Right cardiac atrium (tissue), 5 donors: Measurements from ENCODE around the gene HIP1. TPM values are rescaled to one million over a fixed set of nuclear protein-coding genes. Genes with fewer than 3 reads are reported as not detected.
"Not testable (repeated sequence)": the region's sequence is repeated elsewhere in the genome, so short reads cannot be mapped to it uniquely, and the experiment has no call there.

Source experiments
- ATAC-seq, 2 donors: fragments of 200-7000 bp; cut with Tn5 transposase; one replicate each; pipeline versions ENCODE4 v1.8.0 to v1.9.1; 2020; ENCODE audit warnings: moderate library complexity in 2 of 2, mild to moderate bottlenecking in 1 of 2
- DNase-seq, 3 donors: peaks; one replicate each; pipeline ENCODE4 v3.0.0-alpha.2; 2020
- H3K27ac ChIP-seq: one replicate; pipeline ENCODE4 v1.5.1; 2013; ENCODE audit warnings: mild to moderate bottlenecking, low read length, control low read depth, moderate library complexity
- H3K27me3 ChIP-seq: one replicate; pipeline ENCODE4 v1.6.1; 2013; ENCODE audit not compliant: control insufficient read depth, insufficient read depth
- H3K4me1 ChIP-seq: one replicate; pipeline ENCODE4 v1.6.1; 2013; ENCODE audit warnings: low read length; ENCODE audit not compliant: control insufficient read depth, insufficient read depth
- H3K4me3 ChIP-seq: one replicate; pipeline ENCODE4 v1.5.1; 2013; ENCODE audit warnings: low read length, control low read depth
- H3K9me3 ChIP-seq: one replicate; pipeline ENCODE4 v1.6.1; 2013; ENCODE audit warnings: low read length; ENCODE audit not compliant: control insufficient read depth
- WGBS: extraction: QIAGEN DNeasy Blood & Tissue Kit; methylation state at CpG from one replicate; pipeline ENCODE4 v1.1.7; 2013; 5-methylcytosine and 5-hydroxymethylcytosine counted together
- intact Hi-C, 4 donors: fragments of 100-400 bp; cut with DNase I; formaldehyde crosslinking; loops; one replicate each; pipeline versions ENCODE4 v1.11.0 to v1.14.0; 2022 to 2023
- long read RNA-seq, 4 donors: library from polyadenylated mRNA; unstranded; transcript quantifications; one replicate each; pipeline ENCODE4 v2.0.0, GENCODE V29; 2020 to 2021
- polyA plus RNA-seq: library from polyadenylated mRNA; stranded (reverse); fragments of 200-250 nt; gene quantifications from one replicate; pipeline ENCODE4 v1.2.3, GENCODE V29; 2013
- total RNA-seq, 4 donors: library from RNA; stranded (reverse); fragmentation: NEBNext Ultra II Directional; extraction: Animal tissue kit (Norgen Biotek cat#: 25700); gene quantifications; one replicate each; pipeline ENCODE4 v1.2.1, GENCODE V29; 2021
- donor health status: healthy with polysubstance abuse.
- donor health status: DM: no; HTN: yes; CAD: no.
- donor health status: DM: no; HTN: no; CAD: no.
- donor health status: DM: no; HTN: yes; CAD: no; lungs with severe emphysema.
- donor health status: DM: yes; HTN: yes; CAD: no.

Gene HIP1
- total RNA-seq (10 to 100 TPM in 3 of 4 donors, 1 to 10 TPM in 1; 8.8 to 15.0 (median 13.0) TPM), polyA plus RNA-seq (5.6 TPM)
- long read RNA-seq, donor 1, full-length matches to known transcripts = 3 of 17 reads
- long read RNA-seq, donor 1, partial matches to known transcripts = 2 of 17 reads
- long read RNA-seq, donor 1, other reads (novel, unspliced or antisense) = 12 of 17 reads
- long read RNA-seq, donor 2 = 0 reads
- long read RNA-seq, donor 3, full-length matches to known transcripts = 2 of 10 reads
- long read RNA-seq, donor 3, partial matches to known transcripts = 2 of 10 reads
- long read RNA-seq, donor 3, other reads (novel, unspliced or antisense) = 6 of 10 reads
- long read RNA-seq, donor 4, partial matches to known transcripts = 1 of 5 reads
- long read RNA-seq, donor 4, other reads (novel, unspliced or antisense) = 4 of 5 reads

DNA sequence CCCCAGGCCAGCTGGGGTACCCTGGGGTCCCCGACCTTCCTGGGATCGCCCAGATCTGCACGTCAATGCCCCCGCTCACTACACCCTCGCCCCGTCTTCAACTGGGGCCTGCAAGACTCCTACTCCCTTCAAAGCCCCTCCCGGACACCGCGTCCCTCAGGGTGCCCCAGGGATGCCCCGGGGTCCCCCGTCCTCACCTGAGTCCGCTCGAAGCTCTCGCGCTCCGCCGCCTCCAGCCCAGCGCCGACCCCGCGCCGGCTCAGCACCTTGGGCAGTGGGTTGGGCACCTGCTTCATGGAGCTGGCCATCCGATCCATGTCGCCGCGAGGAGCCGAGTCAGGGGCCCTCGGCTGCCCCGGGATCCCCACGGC lies at the start of gene HIP1:
HIP1 (minus strand) TSS at position 338 of the 371 bp plus-strand sequence; CDS start at position 317, 21 bp downstream.
- intact Hi-C loops = no loop called here
- ATAC-seq = no peak

DNA sequence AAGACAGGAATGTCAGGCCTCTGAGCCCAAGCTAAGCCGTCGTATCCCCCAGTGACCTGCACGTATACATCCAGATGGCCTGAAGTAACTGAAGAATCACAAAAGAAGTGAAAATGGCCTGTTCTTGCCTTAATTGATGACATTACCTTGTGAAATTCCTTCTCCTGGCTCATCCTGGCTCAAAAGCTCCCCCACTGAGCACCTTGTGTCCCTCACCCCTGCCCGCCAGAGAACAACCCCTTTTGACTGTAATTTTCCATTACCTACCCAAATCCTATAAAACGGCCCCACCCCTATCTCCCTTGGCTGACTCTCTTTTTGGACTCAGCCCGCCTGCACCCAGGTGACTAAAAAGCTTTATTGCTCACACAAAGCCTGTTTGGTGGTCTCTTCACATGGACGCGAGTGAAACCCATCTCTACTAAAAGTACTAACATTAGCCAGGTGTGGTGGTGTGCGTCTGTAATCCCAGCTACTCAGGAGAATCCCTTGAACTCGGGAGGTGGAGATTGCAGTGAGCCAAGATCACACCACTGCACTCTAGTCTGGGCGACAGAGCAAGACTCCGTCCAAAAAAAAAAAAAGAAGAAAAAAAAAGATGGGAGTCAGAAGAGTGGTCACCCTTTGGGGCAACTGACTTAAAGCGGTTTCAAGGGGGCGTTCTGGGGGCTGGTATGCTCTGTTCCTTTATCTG lies 49.6 kb upstream of the HIP1 start:
- H3K4me3 ChIP-seq, H3K4me1 ChIP-seq, ATAC-seq, intact Hi-C loops, H3K27me3 ChIP-seq, H3K27ac ChIP-seq, H3K9me3 ChIP-seq, DNase-seq: not testable (repeated sequence)
- WGBS = 77% methylated on average over 14 of the region's 14 CpGs

More for the DNA sequence above, at the start of gene HIP1:
- DNase-seq = no peak
- H3K4me3 ChIP-seq = peak within 1 kb of the TSS; percentile 86
- no peaks in the 10 kb centered on the region for H3K4me1 ChIP-seq
- H3K9me3 ChIP-seq = no peaks in the 10 kb centered on the region
- under 1% methylated on average over 30 of the region's 30 CpGs for WGBS
- H3K27ac ChIP-seq = peak within 1 kb of the TSS; percentile 79
- H3K27me3 ChIP-seq = no peaks in the 10 kb centered on the region

DNA sequence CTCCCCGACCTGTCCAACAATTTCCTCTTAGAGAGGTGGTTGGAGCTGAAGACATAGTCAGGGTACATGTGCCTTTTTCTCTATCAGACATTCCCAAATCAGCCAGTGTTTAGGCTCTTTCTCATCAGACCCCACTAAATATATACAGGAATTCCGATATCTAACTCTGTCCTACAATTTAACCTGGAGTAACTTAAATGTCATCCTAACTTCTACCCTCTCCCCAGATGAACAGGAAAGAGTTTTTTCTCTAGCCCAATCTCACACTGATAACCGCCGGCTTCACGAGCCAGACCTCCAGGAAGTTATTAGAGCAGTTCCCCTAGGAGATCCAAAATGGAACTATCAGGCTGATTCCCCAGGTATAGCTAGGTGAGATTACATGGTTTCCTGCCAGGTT lies 44.3 kb upstream of the HIP1 start:
- H3K4me3 ChIP-seq, DNase-seq, ATAC-seq, H3K27me3 ChIP-seq, H3K4me1 ChIP-seq, H3K27ac ChIP-seq, H3K9me3 ChIP-seq, intact Hi-C loops: not testable (repeated sequence)
- WGBS = 70% methylated on average over 5 of the region's 5 CpGs

DNA sequence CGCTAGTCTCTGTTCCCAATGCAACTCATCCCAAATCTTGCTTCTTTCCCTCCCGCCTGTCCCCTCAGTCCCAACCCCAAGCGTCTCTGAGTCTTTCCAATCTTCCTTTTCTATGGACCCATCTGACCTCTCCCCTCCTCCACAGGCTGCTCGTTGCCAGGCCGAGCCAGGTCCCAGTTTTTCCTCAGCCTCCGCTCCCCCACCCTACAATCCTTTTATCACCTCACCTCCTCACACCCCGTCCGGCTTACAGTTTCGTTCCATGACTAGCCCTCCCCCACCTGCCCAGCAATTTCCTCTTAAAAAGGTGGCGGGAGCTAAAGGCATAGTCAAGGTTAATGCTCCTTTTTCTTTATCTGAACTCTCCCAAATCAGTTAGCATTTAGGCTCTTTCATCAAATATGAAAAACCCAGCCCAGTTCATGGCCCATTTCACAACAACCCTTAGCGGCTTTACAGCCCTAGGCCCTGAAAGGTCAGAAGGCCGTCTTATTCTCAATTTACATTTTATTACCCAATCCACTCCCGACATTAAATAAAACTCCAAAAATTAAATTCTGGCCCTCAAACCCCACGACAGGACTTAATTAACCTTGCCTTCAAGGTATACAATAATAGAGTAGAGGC lies 42.0 kb upstream of the HIP1 start:
- H3K9me3 ChIP-seq, H3K27ac ChIP-seq, H3K4me3 ChIP-seq, H3K27me3 ChIP-seq, intact Hi-C loops, DNase-seq, ATAC-seq, H3K4me1 ChIP-seq: not testable (repeated sequence)
- 78% methylated on average over 14 of the region's 14 CpGs for WGBS

DNA sequence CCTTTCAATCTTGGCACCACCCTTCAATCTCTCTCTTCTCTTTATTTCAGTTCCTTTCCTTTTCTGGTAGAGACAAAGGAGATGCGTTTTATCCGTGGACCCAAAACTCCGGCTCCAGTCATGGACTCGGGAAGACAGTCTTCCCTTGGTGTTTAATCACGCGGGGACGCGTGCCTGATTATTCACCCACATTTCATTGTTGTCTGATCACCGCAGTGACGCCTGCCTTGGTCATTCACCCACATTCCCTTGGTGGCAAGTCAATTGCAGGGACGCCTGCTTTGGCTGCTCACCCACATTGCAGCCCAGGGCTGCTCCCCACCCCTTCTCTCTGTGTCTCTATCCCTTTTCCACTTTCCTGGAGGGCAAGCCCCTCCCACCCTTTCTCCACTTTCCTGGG lies 40.8 kb upstream of the HIP1 start:
- intact Hi-C loops, H3K27ac ChIP-seq, DNase-seq, ATAC-seq, H3K4me3 ChIP-seq, H3K9me3 ChIP-seq, H3K4me1 ChIP-seq, H3K27me3 ChIP-seq: not testable (repeated sequence)
- 82% methylated on average over 11 of the region's 11 CpGs for WGBS

DNA sequence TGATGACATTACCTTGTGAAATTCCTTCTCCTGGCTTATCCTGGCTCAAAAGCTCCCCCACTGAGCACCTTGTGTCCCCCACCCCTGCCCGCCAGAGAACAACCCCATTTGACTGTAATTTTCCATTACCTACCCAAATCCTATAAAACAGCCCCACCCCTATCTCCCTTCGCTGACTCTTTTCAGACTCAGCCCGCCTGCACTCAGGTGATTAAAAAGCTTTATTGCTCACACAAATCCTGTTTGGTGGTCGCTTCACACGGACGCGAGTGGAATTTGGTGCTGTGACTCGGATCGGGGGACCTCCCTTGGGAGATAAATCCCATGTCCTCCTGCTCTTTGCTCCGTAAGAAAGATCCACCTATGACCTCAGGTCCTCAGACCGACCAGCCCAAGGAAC lies 40.3 kb upstream of the HIP1 start:
- H3K27ac ChIP-seq, H3K9me3 ChIP-seq, DNase-seq, H3K4me1 ChIP-seq, intact Hi-C loops, ATAC-seq, H3K4me3 ChIP-seq, H3K27me3 ChIP-seq: not testable (repeated sequence)
- WGBS = 70% methylated on average over 11 of the region's 11 CpGs

DNA sequence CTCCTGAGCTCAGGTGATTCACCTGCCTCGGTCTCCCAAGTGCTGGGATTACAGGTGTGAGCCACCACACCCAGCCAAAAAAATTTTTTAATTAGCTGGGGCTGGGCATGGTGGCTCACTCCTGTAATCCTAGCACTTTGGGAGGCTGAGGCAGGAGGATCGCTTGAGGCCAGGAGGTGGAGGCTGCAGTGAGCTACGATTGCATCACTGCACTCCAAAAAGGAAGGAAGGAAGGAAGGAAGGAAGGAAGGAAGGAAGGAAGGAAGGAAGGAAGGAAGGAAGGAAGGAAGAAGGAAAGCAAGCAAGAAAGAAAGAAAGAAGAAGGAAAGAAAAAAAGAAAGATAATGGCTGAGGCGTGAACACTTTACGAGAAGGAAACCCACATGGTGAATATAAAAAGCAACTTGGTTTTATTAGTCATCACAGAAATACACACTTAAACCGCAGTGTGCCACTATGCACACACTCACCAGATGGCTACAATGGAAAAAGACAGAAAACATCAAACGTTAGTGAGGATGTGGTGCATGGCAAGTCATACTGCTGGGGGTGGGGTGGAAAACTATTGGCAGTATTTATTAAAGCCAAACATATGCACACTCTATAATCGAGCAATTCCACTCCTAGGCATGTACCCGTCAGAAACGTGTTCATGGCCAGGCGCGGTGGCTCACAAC lies 37.7 kb upstream of the HIP1 start:
- no peak for DNase-seq
- Histone ChIP-seq H3K4me3 (no peak overlapping the region), H3K27ac (no peak overlapping the region), H3K27me3 (no peaks in the 10 kb centered on the region), H3K9me3 (no peaks in the 10 kb centered on the region), H3K4me1 (no peaks in the 10 kb centered on the region)
- intact Hi-C loops = no loop called here
- ATAC-seq = no peak
- 72% methylated on average over 12 of the region's 12 CpGs for WGBS

DNA sequence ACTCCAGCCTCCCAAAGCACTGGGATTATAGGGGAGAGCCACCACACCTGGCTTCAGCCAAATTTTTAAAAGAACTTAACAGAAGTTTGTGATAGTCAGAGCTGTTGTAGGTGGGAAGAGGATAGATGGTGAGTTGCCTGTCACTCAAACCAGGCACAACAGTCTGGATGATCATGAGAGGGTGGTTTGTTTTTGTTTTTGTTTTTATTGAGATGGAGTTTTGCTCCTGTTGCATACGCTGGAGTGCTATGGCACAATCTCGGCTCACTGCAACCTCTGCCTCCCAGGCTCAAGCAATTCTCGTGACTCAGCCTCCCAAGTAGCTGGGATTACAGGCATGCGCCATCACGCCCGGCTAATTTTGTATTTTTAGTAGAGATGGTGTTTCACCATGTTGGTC lies 35.2 kb upstream of the HIP1 start:
- H3K4me1 ChIP-seq, DNase-seq, H3K9me3 ChIP-seq, H3K27ac ChIP-seq, intact Hi-C loops, H3K4me3 ChIP-seq, ATAC-seq, H3K27me3 ChIP-seq: not testable (repeated sequence)
- WGBS = 94% methylated on average over 6 of the region's 6 CpGs

DNA sequence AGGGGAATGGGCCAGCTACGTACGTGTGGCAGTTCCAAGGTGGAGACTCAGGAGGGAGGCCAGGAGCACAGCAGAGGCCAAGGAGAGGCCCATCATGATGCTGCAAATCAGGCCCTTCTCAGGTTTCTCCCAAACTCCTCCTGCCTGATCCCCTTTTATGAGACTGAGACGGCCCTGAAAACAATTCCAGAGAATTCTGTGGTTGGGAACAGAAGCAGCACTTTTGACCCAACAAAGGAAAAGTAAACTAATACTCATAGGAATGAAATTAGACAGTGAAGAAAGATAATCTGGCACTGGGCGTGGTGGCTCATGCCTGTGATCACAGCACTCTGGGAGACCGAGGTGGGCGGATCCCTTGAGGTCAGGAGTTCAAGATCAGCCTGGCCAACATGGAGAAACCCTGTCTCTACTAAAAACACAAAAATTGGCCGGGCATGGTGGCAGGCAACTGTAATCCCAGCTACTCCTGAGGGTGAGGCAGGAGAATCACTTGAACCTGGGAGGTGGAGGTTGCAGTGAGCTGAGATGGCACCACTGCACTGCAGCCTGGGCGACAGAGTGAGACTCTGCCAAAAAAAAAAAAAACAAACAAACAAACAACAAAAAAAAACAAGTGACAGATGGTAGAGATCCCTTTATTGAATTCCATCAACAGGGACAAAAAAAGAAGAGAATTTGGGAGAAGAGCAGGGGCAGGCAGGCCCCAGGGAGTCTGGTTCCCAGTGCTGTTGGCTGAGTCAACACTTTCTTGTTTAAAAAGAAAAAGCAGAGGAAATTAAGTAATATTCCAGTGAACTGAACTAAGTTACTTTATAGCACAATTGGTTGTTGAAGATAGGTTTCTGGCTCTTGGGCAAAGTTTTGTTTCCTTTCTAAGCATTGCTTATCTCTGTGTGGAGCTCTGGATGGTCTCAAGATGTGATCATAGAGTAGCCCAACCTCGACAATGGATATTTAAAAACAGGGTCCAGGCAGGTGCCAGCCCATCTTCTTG lies 33.6 kb upstream of the HIP1 start, which contains the start of gene CCL26:
CCL26 (minus strand) TSS at position 131 of the 997 bp plus-strand sequence; CDS start at position 96, 35 bp downstream.
- no peak within 1 kb of the TSS for H3K4me3 ChIP-seq
- ATAC-seq = peak; percentile 72 to 87
- H3K4me1 ChIP-seq = no peaks in the 10 kb centered on the region
- peak; percentile 75 to 86 (median 77) for DNase-seq
- no peaks in the 10 kb centered on the region for H3K27me3 ChIP-seq
- WGBS = 53% methylated on average over 9 of the region's 9 CpGs
- peak within 1 kb of the TSS; percentile 15 for H3K27ac ChIP-seq
- H3K9me3 ChIP-seq = no peaks in the 10 kb centered on the region
- intact Hi-C loops = no loop called here

DNA sequence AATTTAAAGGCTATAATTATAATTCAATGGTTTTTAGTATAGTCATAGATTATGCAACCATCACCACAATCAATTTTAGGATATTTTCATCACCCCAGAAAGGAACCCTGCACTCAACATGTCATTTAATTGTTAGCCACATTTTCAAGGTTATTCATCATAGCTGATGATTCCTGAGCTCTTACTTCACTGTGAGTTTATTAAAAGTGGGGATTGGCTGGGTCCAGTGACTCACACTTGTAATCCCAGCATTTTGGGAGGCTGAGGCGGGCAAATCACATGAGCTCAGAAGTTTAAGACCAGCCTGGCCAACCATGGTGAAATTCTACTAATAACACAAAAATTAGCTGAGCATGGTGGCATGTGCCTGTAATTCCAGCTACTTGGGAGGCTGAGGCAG lies 32.5 kb upstream of the HIP1 start:
- Histone ChIP-seq H3K27me3 (no peaks in the 10 kb centered on the region), H3K9me3 (no peaks in the 10 kb centered on the region), H3K4me1 (no peaks in the 10 kb centered on the region), H3K27ac (no peak overlapping the region), H3K4me3 (no peak overlapping the region)
- ATAC-seq = no peak
- intact Hi-C loops = no loop called here
- DNase-seq = no peak
- 86% methylated on average over 1 of the region's 1 CpG for WGBS
